PC-3 (cell line): Measurements from ENCODE around the gene NUP50. TPM values are rescaled to one million over a fixed set of nuclear protein-coding genes. Genes with fewer than 3 reads are reported as not detected.

Source experiments
- ATAC-seq: fragments of 200-7000 bp; cut with Tn5 transposase; 2 replicates; pipeline ENCODE4 v1.9.1; 2020; ENCODE audit warnings: mild to moderate bottlenecking, moderate library complexity
- BruUV-seq: library from RNA; stranded (reverse); fragments of 400-500 nt; replicated peaks from 2 replicates; lab custom pipeline; 2021; lab: Mats Ljungman, UMichigan
- CTCF ChIA-PET: fragments of 300-600 bp; sonication (Branson Sonifier 250); formaldehyde crosslinking; loops from one replicate; lab custom pipeline; 2022; ENCODE audit warnings: antibody characterized with exemption; lab: Charles Lee
- POLR2A ChIA-PET: fragments of 300-600 bp; sonication (Branson Sonifier 250); formaldehyde crosslinking; loops from one replicate; lab custom pipeline; 2022; ENCODE audit warnings: antibody characterized with exemption; ENCODE audit not compliant: unreplicated experiment; lab: Charles Lee
- DNase-seq: peaks from one replicate; pipeline ENCODE4 v3.0.0-alpha.2; 2015
- H2AFZ ChIP-seq: fragments of 300-600 bp; sonication (generic); 2 replicates; pipeline ENCODE4 v1.6.0; 2016; ENCODE audit warnings: antibody characterized with exemption, low read length
- H3F3A ChIP-seq: fragments of 300-600 bp; sonication (generic); one replicate; pipeline ENCODE4 v1.6.0; 2017; ENCODE audit warnings: antibody characterized with exemption, low read length, control low read depth, mild to moderate bottlenecking; ENCODE audit not compliant: unreplicated experiment
- H3K27ac ChIP-seq: fragments of 300-600 bp; sonication (generic); 2 replicates; pipeline ENCODE4 v1.5.1; 2016; ENCODE audit warnings: mild to moderate bottlenecking, low read length
- H3K27me3 ChIP-seq: fragments of 300-600 bp; sonication (generic); 2 replicates; pipeline ENCODE4 v1.6.1; 2016; ENCODE audit warnings: low read length, mixed read lengths
- H3K36me3 ChIP-seq: fragments of 300-600 bp; sonication (generic); 2 replicates; pipeline ENCODE4 v1.6.1; 2016; ENCODE audit warnings: low read depth, mixed run types, low read length, mixed read lengths
- H3K4me1 ChIP-seq: fragments of 300-600 bp; sonication (generic); 2 replicates; pipeline ENCODE4 v1.5.1; 2016; ENCODE audit warnings: low read length; ENCODE audit not compliant: insufficient read depth
- H3K4me2 ChIP-seq: fragments of 300-600 bp; sonication (generic); 2 replicates; pipeline ENCODE4 v1.6.0; 2016; ENCODE audit warnings: low read length
- H3K4me3 ChIP-seq: fragments of 300-600 bp; sonication (generic); 2 replicates; pipeline ENCODE4 v1.5.1; 2016; ENCODE audit warnings: mild to moderate bottlenecking, low read length, mixed read lengths
- H3K79me2 ChIP-seq: fragments of 300-600 bp; sonication (generic); 2 replicates; pipeline ENCODE4 v1.6.1; 2017; ENCODE audit warnings: low read length, mixed read lengths
- H3K9ac ChIP-seq: fragments of 300-600 bp; sonication (generic); 2 replicates; pipeline ENCODE4 v1.6.0; 2016; ENCODE audit warnings: mild to moderate bottlenecking, low read length
- H3K9me2 ChIP-seq: fragments of 300-600 bp; sonication (generic); replicated peaks from 2 replicates; pipeline ENCODE4 v1.6.1; 2016; ENCODE audit warnings: mixed run types, low read length, mixed read lengths
- H3K9me3 ChIP-seq: fragments of 300-600 bp; sonication (generic); 2 replicates; pipeline ENCODE4 v1.6.1; 2016; ENCODE audit warnings: low read length, mixed read lengths
- H4K20me1 ChIP-seq: fragments of 300-600 bp; sonication (generic); 2 replicates; pipeline ENCODE4 v1.6.1; 2016; ENCODE audit warnings: low read length, mixed read lengths
- CTCF ChIP-seq: fragments of 300-600 bp; sonication (generic); conservative IDR thresholded peaks from 2 replicates; pipeline ENCODE4 v1.5.1; 2017; ENCODE audit warnings: antibody characterized with exemption, low read depth, mild to moderate bottlenecking, low read length
- EZH2 ChIP-seq: fragments of 300-600 bp; sonication (generic); IDR thresholded peaks from one replicate; pipeline ENCODE4 v1.6.1; 2017; ENCODE audit warnings: antibody characterized with exemption, mild to moderate bottlenecking, low read length; ENCODE audit not compliant: unreplicated experiment
- EZH2phosphoT487 ChIP-seq: fragments of 300-600 bp; sonication (generic); IDR thresholded peaks from 2 replicates; pipeline ENCODE4 v1.6.1; 2018; ENCODE audit warnings: mild to moderate bottlenecking, antibody characterized with exemption, low read length, borderline replicate concordance
- intact Hi-C: fragments of 100-400 bp; cut with micrococcal nuclease; formaldehyde crosslinking; loops from 2 replicates; pipeline ENCODE4 v1.9.0; 2023
- total RNA-seq: library from RNA; depleted of rRNA; stranded (reverse); fragments of >200 nt; gene quantifications from 2 replicates; pipeline ENCODE4 v1.2.3, GENCODE V29; 2014

The NUP50 gene
- total RNA-seq, 1 experiment from 2014 or later, result 69.9 TPM

- Histone ChIP-seq H3K79me2 (no peaks in the 10 kb centered on the region), H3K4me1 (peaks cover 9% of the 10 kb centered on the region), H3F3A (no peaks in the 10 kb centered on the region), H2AFZ (no peak overlapping the region), H3K9me3 (no peaks in the 10 kb centered on the region), H3K4me2 (no peak overlapping the region), H3K27me3 (no peaks in the 10 kb centered on the region), H3K4me3 (no peak overlapping the region), H3K36me3 (no peaks in the 10 kb centered on the region), H3K9ac (no peak overlapping the region), H3K9me2 (no peaks in the 10 kb centered on the region), H4K20me1 (no peaks in the 10 kb centered on the region), H3K27ac (no peak overlapping the region)
- no peak for TF ChIP-seq EZH2
- no peak for TF ChIP-seq EZH2phosphoT487
- peak; percentile 76 for ATAC-seq
- no TSS peak for BruUV-seq
- ChIA-PET POLR2A (no interaction called here), CTCF (no interaction called here)
- intact Hi-C loops, result no loop called here
- DNase-seq, result peak; percentile 58
These were observed 35.9 kb upstream of the NUP50 start for GRCh38 chr22:45127866-45128265.

GRCh38 chr22:45129703-45130524 lies 33.8 kb upstream of the NUP50 start:
- intact Hi-C loops, result no loop called here
- ChIA-PET CTCF (no interaction called here), POLR2A (no interaction called here)
- H3F3A ChIP-seq, result no peaks in the 10 kb centered on the region
- TF ChIP-seq EZH2 (no peak), CTCF (no peak), EZH2phosphoT487 (no peak)
- H3K36me3 ChIP-seq, result peaks cover 9% of the 10 kb centered on the region
- peaks cover 9% of the 10 kb centered on the region for H3K4me1 ChIP-seq
- H4K20me1 ChIP-seq, result no peaks in the 10 kb centered on the region
- no peak overlapping the region for H2AFZ ChIP-seq
- no peak overlapping the region for H3K9ac ChIP-seq
- H3K4me3 ChIP-seq, result no peak overlapping the region
- H3K4me2 ChIP-seq, result no peak overlapping the region
- no peak overlapping the region for H3K27ac ChIP-seq
- no peaks in the 10 kb centered on the region for H3K79me2 ChIP-seq
- ATAC-seq, result no peak
- BruUV-seq, result TSS peak; percentile 24
- no peaks in the 10 kb centered on the region for H3K27me3 ChIP-seq
- H3K9me3 ChIP-seq, result no peaks in the 10 kb centered on the region
- no peaks in the 10 kb centered on the region for H3K9me2 ChIP-seq
- no peak for DNase-seq

GRCh38 chr22:45130891-45131290 lies 32.8 kb upstream of the NUP50 start:
- no TSS peak for BruUV-seq
- Histone ChIP-seq H4K20me1 (no peaks in the 10 kb centered on the region), H3K36me3 (peaks cover 11% of the 10 kb centered on the region), H3F3A (no peaks in the 10 kb centered on the region), H3K79me2 (no peaks in the 10 kb centered on the region), H3K27ac (no peak overlapping the region), H2AFZ (no peak overlapping the region), H3K4me3 (no peak overlapping the region), H3K9me2 (no peaks in the 10 kb centered on the region), H3K27me3 (no peaks in the 10 kb centered on the region), H3K9me3 (no peaks in the 10 kb centered on the region), H3K9ac (no peak overlapping the region), H3K4me2 (no peak overlapping the region), H3K4me1 (peaks cover 9% of the 10 kb centered on the region)
- intact Hi-C loops, result no loop called here
- ChIA-PET CTCF (no interaction called here), POLR2A (no interaction called here)
- TF ChIP-seq EZH2 (no peak), CTCF (no peak), EZH2phosphoT487 (no peak)
- ATAC-seq (no peak), DNase-seq (no peak)
